ENCODE data around the gene GIT2.

GRCh38 chr12:109963330-109963729 is 32.8 kb downstream of the GIT2 start:
- no peak for TF ChIP-seq POLR2AphosphoS5 (IDR thresholded peaks at IDR 0.05; ENCODE audit: borderline replicate concordance, low read depth, low read length)
- TF ChIP-seq EZH2 (IDR thresholded peaks at IDR 0.05) = no peak
